Ovary (tissue), 9 donors: ENCODE results near the gene SLC27A1. TPM values are rescaled to one million over a fixed set of nuclear protein-coding genes. Genes with fewer than 3 reads are reported as not detected.

Experiments used
- DNase-seq, 5 donors: peaks; one replicate each; pipeline ENCODE4 v3.0.0-alpha.2; 2019 to 2020
- H3K27ac ChIP-seq, 2 donors: fragments of 200-600 bp; one replicate each; pipeline versions ENCODE4 v1.5.1 to v1.8.0; 2019 to 2022
- H3K27me3 ChIP-seq: fragments of 200-600 bp; one replicate; pipeline ENCODE4 v1.8.0; 2022
- H3K36me3 ChIP-seq: fragments of 200-600 bp; sonication (generic); one replicate; pipeline ENCODE4 v1.5.1; 2019
- H3K4me1 ChIP-seq: one replicate; pipeline ENCODE4 v1.8.1; 2013; ENCODE audit warnings: mild to moderate bottlenecking, moderate library complexity; ENCODE audit not compliant: insufficient read depth
- H3K4me3 ChIP-seq: fragments of 200-600 bp; sonication (generic); one replicate; pipeline ENCODE4 v1.5.1; 2017
- H3K9me3 ChIP-seq, 2 donors: fragments of 200-600 bp in 1 of 2; sonication (generic) in 1 of 2; one replicate each; pipeline versions ENCODE4 v1.5.1 to v1.8.1; 2013 to 2019; ENCODE audit warnings: mild to moderate bottlenecking in 1 of 2, moderate library complexity in 1 of 2
- CTCF ChIP-seq, 3 donors: fragments of 450-650 bp in 2 of 3; fragments of 200-600 bp in 1 of 3; IDR thresholded peaks; one replicate each; pipeline versions ENCODE4 v1.5.1 to v1.8.0; 2016 to 2022; ENCODE audit warnings: antibody characterized with exemption in 3 of 3, mild to moderate bottlenecking in 1 of 3
- EP300 ChIP-seq: sonication (generic); formaldehyde crosslinking; IDR thresholded peaks from one replicate; pipeline ENCODE4 v1.6.1; 2017; ENCODE audit warnings: antibody characterized with exemption
- POLR2A ChIP-seq: fragments of 450-650 bp; IDR thresholded peaks from one replicate; pipeline ENCODE4 v1.6.1; 2017; ENCODE audit warnings: antibody characterized with exemption, mild to moderate bottlenecking, moderate library complexity
- WGBS, 3 donors: extraction: QIAGEN DNeasy Blood & Tissue Kit in 1 of 3; methylation state at CpG; one replicate each; pipeline versions ENCODE4 v1.1.5 to v1.1.7; 2013 to 2017; 5-methylcytosine and 5-hydroxymethylcytosine counted together
- intact Hi-C, 4 donors: fragments of 100-400 bp; cut with DNase I; formaldehyde crosslinking; loops; one replicate each; pipeline versions ENCODE4 v1.11.0 to v1.15.1; 2022 to 2023
- polyA plus RNA-seq, 2 donors: library from polyadenylated mRNA; stranded (reverse); fragments of 200-250 nt in 1 of 2; fragments of 350-450 nt in 1 of 2; fragmentation: Illumina TruSeq in 1 of 2; extraction: RNeasy Lipid Tissue Mini Kit (QIAGEN cat#74804) in 1 of 2; gene quantifications; one replicate each; pipeline ENCODE4 v1.2.3, GENCODE V29; 2013 to 2014
- total RNA-seq, 7 donors: library from RNA; depleted of rRNA in 2 of 7; stranded (reverse); fragments of >200 nt in 2 of 7; fragmentation: NEBNext Ultra II Directional in 3 of 7; extraction: Animal tissue kit (Norgen Biotek cat#: 25700) in 3 of 7; gene quantifications; one replicate each; pipeline versions ENCODE4 v1.1.0 to v1.2.4, GENCODE V29; 2016 to 2023
- donor health status: DM: no; HTN: no; CAD: no; lungs with moderate emphysema.
- donor health status: DM: no; HTN: no; CAD: no.
- donor health status: Bipolar disorder and iron deficiency.
- donor health status: DM: yes; HTN: yes; CAD: no.
- donor health status: DM: no; HTN: no; CAD: no.
- donor health status: DM: yes; HTN: yes; CAD: no.

The SLC27A1 gene
- total and polyA plus RNA-seq, 9 donors, result 4.6 to 43.1 (median 37.8) TPM

- no peak overlapping the region for H3K4me3 ChIP-seq
- no peaks in the 10 kb centered on the region for H3K36me3 ChIP-seq
- no peak for DNase-seq
- no peaks in the 10 kb centered on the region for H3K9me3 ChIP-seq
- H3K27ac ChIP-seq, result no peak overlapping the region
- H3K4me1 ChIP-seq, result no peaks in the 10 kb centered on the region
- WGBS, 3 donors, result 88 to 89% (median 89%) methylated on average over 9 of the region's 9 CpGs
- intact Hi-C loops, result no loop called here
- no peaks in the 10 kb centered on the region for H3K27me3 ChIP-seq
- TF ChIP-seq CTCF (IDR thresholded peaks at IDR 0.05) (no peak), POLR2A (no peak), EP300 (no peak)
Measured at GRCh38 chr19:17519967-17520366, 49.6 kb downstream of the SLC27A1 start.

- WGBS, 3 donors, result 92 to 94% (median 93%) methylated on average over 25 of the region's 25 CpGs
- intact Hi-C loops, result no loop called here
- H3K36me3 ChIP-seq, result no peaks in the 10 kb centered on the region
- DNase-seq, result no peak
- TF ChIP-seq CTCF (IDR thresholded peaks at IDR 0.05), result no peak
- TF ChIP-seq POLR2A, result no peak
- no peak for TF ChIP-seq EP300
- no peaks in the 10 kb centered on the region for H3K27me3 ChIP-seq
- no peaks in the 10 kb centered on the region for H3K4me1 ChIP-seq
- H3K9me3 ChIP-seq, result no peaks in the 10 kb centered on the region
- H3K4me3 ChIP-seq, result no peak overlapping the region
- H3K27ac ChIP-seq, result no peak overlapping the region
Measured at GRCh38 chr19:17520865-17521264, 50.5 kb downstream of the SLC27A1 start.

- no peaks in the 10 kb centered on the region for H3K27me3 ChIP-seq
- no peak for TF ChIP-seq POLR2A
- TF ChIP-seq CTCF (IDR thresholded peaks at IDR 0.05), result no peak
- no peak for TF ChIP-seq EP300
- H3K9me3 ChIP-seq, result no peaks in the 10 kb centered on the region
- intact Hi-C loops, result no loop called here
- H3K27ac ChIP-seq, result no peak overlapping the region
- H3K36me3 ChIP-seq, result no peaks in the 10 kb centered on the region
- H3K4me1 ChIP-seq, result no peaks in the 10 kb centered on the region
- DNase-seq, result no peak
- WGBS, 3 donors, result 35 to 44% (median 38%) methylated on average over 24 of the region's 24 CpGs
- no peak overlapping the region for H3K4me3 ChIP-seq
Measured at GRCh38 chr19:17522988-17523872, 52.9 kb downstream of the SLC27A1 start.

- no peaks in the 10 kb centered on the region for H3K4me1 ChIP-seq
- H3K27me3 ChIP-seq, result no peaks in the 10 kb centered on the region
Measured at GRCh38 chr19:17524651-17525050, 54.3 kb downstream of the SLC27A1 start.

More at GRCh38 chr19:17524651-17525050, 54.3 kb downstream of the SLC27A1 start:
- 73 to 91% (median 84%) methylated on average over 4 of the region's 4 CpGs for WGBS, 3 donors
- Histone ChIP-seq H3K27ac (no peak overlapping the region), H3K9me3 (no peaks in the 10 kb centered on the region), H3K4me3 (no peak overlapping the region), H3K36me3 (no peaks in the 10 kb centered on the region)
- no peak for TF ChIP-seq CTCF (IDR thresholded peaks at IDR 0.05)
- no peak for TF ChIP-seq POLR2A
- TF ChIP-seq EP300, result no peak
- no peak for DNase-seq
- intact Hi-C loops, result no loop called here
